ENCODE data around the gene HMCN2. TPM values are rescaled to one million over a fixed set of nuclear protein-coding genes. Genes with fewer than 3 reads are reported as not detected.

Gene HMCN2
- total and polyA plus RNA-seq, 2 experiments from 2014 or later: not detected

DNA sequence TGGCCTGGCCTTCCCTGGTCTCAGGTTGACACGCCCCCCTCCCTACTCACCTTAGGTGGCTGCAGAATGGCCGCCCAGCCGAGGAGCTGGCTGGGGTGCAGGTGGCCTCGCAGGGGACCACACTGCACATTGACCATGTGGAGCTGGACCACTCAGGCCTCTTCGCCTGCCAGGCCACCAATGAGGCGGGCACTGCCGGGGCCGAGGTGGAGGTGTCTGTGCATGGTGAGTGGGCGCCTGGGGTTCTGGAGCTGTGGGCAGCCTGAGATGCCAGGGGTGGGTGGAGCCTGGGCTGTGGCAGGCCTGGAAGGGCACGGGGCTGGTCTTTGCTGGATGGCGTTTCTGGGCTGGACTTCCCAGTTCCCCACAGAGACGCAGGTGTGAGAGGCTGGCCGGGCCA lies 90.5 kb downstream of the HMCN2 start:
- in situ Hi-C loops (cut with MboI): no loop called here
- no peaks in the 10 kb centered on the region for H3K4me1 ChIP-seq (ENCODE audit: insufficient read depth)
- H3K4me3 ChIP-seq: no peak overlapping the region
- H3K79me2 ChIP-seq (ENCODE audit: insufficient read depth): no peaks in the 10 kb centered on the region
- H3F3A ChIP-seq (ENCODE audit: insufficient read depth): no peaks in the 10 kb centered on the region
- H3K27ac ChIP-seq: no peak overlapping the region
- 72 to 73% methylated on average over 13 of the region's 13 CpGs for WGBS, 2 experiments (ENCODE audit: low coverage in 1 of 2, low lambda C conversion rate in 2 of 2, missing lambda C conversion rate in 2 of 2)
- TF ChIP-seq EZH2phosphoT487 (IDR thresholded peaks at IDR 0.05; ENCODE audit: insufficient read depth, low read depth): no peak
- no peak for TF ChIP-seq EZH2 (IDR thresholded peaks at IDR 0.05; ENCODE audit: insufficient read depth, poor library complexity, severe bottlenecking)
- H3K9me2 ChIP-seq (ENCODE audit: insufficient read depth): no peaks in the 10 kb centered on the region
- no peaks in the 10 kb centered on the region for H4K20me1 ChIP-seq (ENCODE audit: insufficient read depth)
- no peak overlapping the region for H3K9ac ChIP-seq
- H3K4me2 ChIP-seq (ENCODE audit: unreplicated experiment): no peak overlapping the region
- H3K9me3 ChIP-seq (ENCODE audit: low read depth): no peaks in the 10 kb centered on the region
- H3K27me3 ChIP-seq (replicated peaks; ENCODE audit: insufficient read depth): no peaks in the 10 kb centered on the region
- H3K36me3 ChIP-seq (ENCODE audit: low read depth): no peaks in the 10 kb centered on the region
- DNase-seq: no peak
- no peak overlapping the region for H2AFZ ChIP-seq

DNA sequence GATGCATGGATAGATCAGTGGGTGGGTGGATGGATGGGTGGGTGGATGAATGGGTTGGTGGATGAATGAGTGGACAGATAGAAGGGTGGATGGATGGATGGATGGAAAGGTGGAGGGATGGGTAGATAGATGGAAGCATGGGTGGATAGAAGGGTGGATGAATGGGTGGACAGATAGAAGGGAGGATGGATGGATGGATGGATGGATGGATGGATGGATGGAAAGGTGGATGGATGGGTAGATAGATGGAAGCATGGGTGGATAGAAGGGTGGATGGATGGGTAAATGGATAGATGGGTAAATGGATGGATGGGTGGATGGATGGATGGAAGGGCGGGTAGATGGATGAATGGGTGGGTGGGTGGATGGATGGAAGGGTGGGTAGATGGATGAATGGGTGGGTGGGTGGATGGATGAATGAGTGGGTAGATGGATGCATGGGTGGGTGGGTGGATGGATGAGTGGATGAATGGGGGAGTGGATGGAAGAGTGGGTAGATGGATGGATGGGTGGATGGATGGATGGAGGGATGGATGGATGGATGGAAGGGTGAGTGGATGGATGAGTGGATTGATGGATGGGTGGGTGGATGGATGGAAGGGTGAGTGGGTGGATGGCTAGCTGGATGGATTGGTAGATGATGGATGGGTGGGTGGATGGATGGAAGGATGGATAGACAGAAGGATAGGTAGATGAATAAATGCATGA lies 91.5 kb downstream of the HMCN2 start:
- DNase-seq: no peak
- H3K4me2 ChIP-seq (ENCODE audit: unreplicated experiment): no peak overlapping the region

DNA sequence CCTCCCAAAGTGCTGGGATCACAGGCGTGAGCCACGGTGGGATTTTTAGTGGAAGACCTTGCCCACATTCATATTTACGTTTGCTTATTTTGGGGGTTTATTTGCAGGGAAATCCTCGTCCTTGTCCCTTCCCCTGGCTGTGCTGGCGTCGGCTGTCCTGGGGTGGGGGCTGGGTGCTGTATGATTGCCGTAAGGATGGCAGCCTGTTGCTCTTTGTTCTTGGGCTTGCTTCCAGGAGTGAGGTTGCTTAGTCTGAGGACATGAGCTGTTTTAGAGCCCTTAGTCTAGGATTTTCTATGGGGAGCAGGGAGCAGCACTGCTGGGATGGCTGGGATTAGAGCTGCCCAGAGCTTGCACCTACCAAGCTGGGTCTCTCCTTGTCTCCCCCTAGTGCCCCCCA lies 93.4 kb downstream of the HMCN2 start:
- WGBS, 2 experiments (ENCODE audit: low coverage in 1 of 2, low lambda C conversion rate in 2 of 2, missing lambda C conversion rate in 2 of 2): 68 to 73% methylated on average over 7 of the region's 7 CpGs
- Histone ChIP-seq H3K79me2 (ENCODE audit: insufficient read depth) (no peaks in the 10 kb centered on the region), H3K27me3 (replicated peaks; ENCODE audit: insufficient read depth) (peaks cover 6% of the 10 kb centered on the region; the same call in 1 of the 2 replicates), H3K27ac (no peak overlapping the region), H3K36me3 (ENCODE audit: low read depth) (no peaks in the 10 kb centered on the region), H3F3A (ENCODE audit: insufficient read depth) (no peaks in the 10 kb centered on the region), H3K9me3 (ENCODE audit: low read depth) (no peaks in the 10 kb centered on the region), H3K4me1 (ENCODE audit: insufficient read depth) (no peaks in the 10 kb centered on the region), H2AFZ (no peak overlapping the region), H4K20me1 (ENCODE audit: insufficient read depth) (no peaks in the 10 kb centered on the region), H3K9ac (no peak overlapping the region), H3K9me2 (ENCODE audit: insufficient read depth) (no peaks in the 10 kb centered on the region), H3K4me3 (no peak overlapping the region), H3K4me2 (ENCODE audit: unreplicated experiment) (no peak overlapping the region)
- DNase-seq: no peak
- in situ Hi-C loops (cut with MboI): no loop called here
- no peak for TF ChIP-seq EZH2 (IDR thresholded peaks at IDR 0.05; ENCODE audit: insufficient read depth, poor library complexity, severe bottlenecking)
- no peak for TF ChIP-seq EZH2phosphoT487 (IDR thresholded peaks at IDR 0.05; ENCODE audit: insufficient read depth, low read depth)

More for the DNA sequence above, 91.5 kb downstream of the HMCN2 start:
- TF ChIP-seq EZH2phosphoT487 (IDR thresholded peaks at IDR 0.05; ENCODE audit: insufficient read depth, low read depth) (no peak), EZH2 (IDR thresholded peaks at IDR 0.05; ENCODE audit: insufficient read depth, poor library complexity, severe bottlenecking) (no peak)
- Histone ChIP-seq H3K9ac (no peak overlapping the region), H3K4me3 (no peak overlapping the region), H3K36me3 (ENCODE audit: low read depth) (no peaks in the 10 kb centered on the region), H3K79me2 (ENCODE audit: insufficient read depth) (no peaks in the 10 kb centered on the region), H2AFZ (no peak overlapping the region), H3K27ac (no peak overlapping the region), H3F3A (ENCODE audit: insufficient read depth) (no peaks in the 10 kb centered on the region), H3K9me2 (ENCODE audit: insufficient read depth) (no peaks in the 10 kb centered on the region), H3K27me3 (replicated peaks; ENCODE audit: insufficient read depth) (no peaks in the 10 kb centered on the region), H3K9me3 (ENCODE audit: low read depth) (no peaks in the 10 kb centered on the region), H4K20me1 (ENCODE audit: insufficient read depth) (no peaks in the 10 kb centered on the region), H3K4me1 (ENCODE audit: insufficient read depth) (no peaks in the 10 kb centered on the region)
- in situ Hi-C loops (cut with MboI): no loop called here
- WGBS, 2 experiments (ENCODE audit: low coverage in 1 of 2, low lambda C conversion rate in 2 of 2, missing lambda C conversion rate in 2 of 2): 60% methylated on average over 1 of the region's 1 CpG; no CpG with 5 or more reads in 1 of the 2 experiments

DNA sequence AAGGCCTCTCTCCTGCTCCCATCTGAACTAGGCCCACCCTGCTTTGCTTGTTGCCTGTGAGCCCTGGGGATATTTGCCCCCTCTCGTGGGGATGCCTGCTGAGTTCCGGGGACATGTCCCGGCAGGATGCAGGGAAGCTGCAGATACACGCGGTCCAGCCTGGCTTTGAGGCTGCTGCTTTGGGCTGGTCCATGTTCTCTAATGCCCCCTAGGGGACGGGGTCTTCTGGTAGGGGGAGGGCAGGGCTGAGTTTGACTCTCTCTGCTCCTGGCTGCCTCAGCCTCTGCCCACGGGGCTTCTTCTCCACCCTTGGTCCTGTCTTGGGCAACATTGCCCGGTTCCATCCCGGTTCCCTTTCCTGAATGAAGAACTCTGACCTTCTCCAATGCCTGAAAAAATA lies 94.3 kb downstream of the HMCN2 start:
- H3K9ac ChIP-seq: no peak overlapping the region
- H4K20me1 ChIP-seq (ENCODE audit: insufficient read depth): no peaks in the 10 kb centered on the region
- H3K27ac ChIP-seq: no peak overlapping the region
- peaks cover 6% of the 10 kb centered on the region; the same call in 1 of the 2 replicates for H3K27me3 ChIP-seq (replicated peaks; ENCODE audit: insufficient read depth)
- no peak overlapping the region for H3K4me3 ChIP-seq
- H3K9me3 ChIP-seq (ENCODE audit: low read depth): no peaks in the 10 kb centered on the region
- WGBS, 2 experiments (ENCODE audit: low coverage in 1 of 2, low lambda C conversion rate in 2 of 2, missing lambda C conversion rate in 2 of 2): 74 to 80% methylated on average over 7 to 8 of the region's 9 CpGs
- no peak overlapping the region for H2AFZ ChIP-seq
- in situ Hi-C loops (cut with MboI): no loop called here
- H3F3A ChIP-seq (ENCODE audit: insufficient read depth): no peaks in the 10 kb centered on the region
- no peak overlapping the region for H3K4me2 ChIP-seq (ENCODE audit: unreplicated experiment)
- DNase-seq: no peak
- no peak for TF ChIP-seq EZH2phosphoT487 (IDR thresholded peaks at IDR 0.05; ENCODE audit: insufficient read depth, low read depth)
- no peak for TF ChIP-seq EZH2 (IDR thresholded peaks at IDR 0.05; ENCODE audit: insufficient read depth, poor library complexity, severe bottlenecking)
- H3K4me1 ChIP-seq (ENCODE audit: insufficient read depth): no peaks in the 10 kb centered on the region
- H3K9me2 ChIP-seq (ENCODE audit: insufficient read depth): no peaks in the 10 kb centered on the region
- H3K79me2 ChIP-seq (ENCODE audit: insufficient read depth): no peaks in the 10 kb centered on the region
- H3K36me3 ChIP-seq (ENCODE audit: low read depth): no peaks in the 10 kb centered on the region

Measured in GM23248 (cell line).